DND-41 (cell line): ENCODE results near the gene AGR3.

Experiments used
- ATAC-seq: fragments of 200-7000 bp; cut with Tn5 transposase; 3 replicates; pipeline ENCODE4 v1.9.1; 2021; ENCODE audit warnings: low read depth; ENCODE audit not compliant: insufficient read depth
- DNase-seq: peaks from one replicate; pipeline ENCODE4 v3.0.0-alpha.2; 2020
- H2AFZ ChIP-seq: 2 replicates; pipeline ENCODE4 v1.6.0; 2012; ENCODE audit warnings: low read depth, low read length
- H3K27ac ChIP-seq: 2 replicates; pipeline ENCODE4 v1.5.1; 2012; ENCODE audit warnings: low read length, inconsistent platforms
- H3K27me3 ChIP-seq: fragments of 200-600 bp; sonication (generic); 2 replicates; pipeline ENCODE4 v1.6.0; 2012; ENCODE audit warnings: low read length, mild to moderate bottlenecking, inconsistent platforms; ENCODE audit not compliant: insufficient read depth, poor library complexity
- H3K36me3 ChIP-seq: 2 replicates; pipeline ENCODE4 v1.5.1; 2012; ENCODE audit warnings: low read length, inconsistent platforms; ENCODE audit not compliant: insufficient read depth
- H3K4me1 ChIP-seq: 2 replicates; pipeline ENCODE4 v1.5.1; 2012; ENCODE audit warnings: mild to moderate bottlenecking, low read length; ENCODE audit not compliant: insufficient read depth
- H3K4me2 ChIP-seq: 2 replicates; pipeline ENCODE4 v1.6.0; 2012; ENCODE audit warnings: mild to moderate bottlenecking, moderate library complexity, low read length, inconsistent platforms; ENCODE audit not compliant: insufficient read depth
- H3K4me3 ChIP-seq, 2 experiments: fragments of 200-600 bp in 1 of 2; shearing (Covaris generic) in 1 of 2; 2 replicates each; pipeline ENCODE4 v1.5.1; 2012 to 2016; ENCODE audit warnings: inconsistent platforms in 2 of 2, low read length in 2 of 2, mild to moderate bottlenecking in 2 of 2, low read depth in 1 of 2, moderate library complexity in 1 of 2
- H3K79me2 ChIP-seq: 2 replicates; pipeline ENCODE4 v1.6.0; 2012; ENCODE audit warnings: low read length, inconsistent platforms; ENCODE audit not compliant: insufficient read depth
- H3K9ac ChIP-seq: 2 replicates; pipeline ENCODE4 v1.6.0; 2012; ENCODE audit warnings: low read depth, mild to moderate bottlenecking, inconsistent platforms, low read length, moderate library complexity
- H3K9me3 ChIP-seq: 2 replicates; pipeline ENCODE4 v1.5.1; 2012; ENCODE audit warnings: low read length, moderate library complexity, mild to moderate bottlenecking, inconsistent platforms; ENCODE audit not compliant: insufficient read depth, severe bottlenecking
- H4K20me1 ChIP-seq: 2 replicates; pipeline ENCODE4 v1.6.0; 2012; ENCODE audit warnings: low read length; ENCODE audit not compliant: insufficient read depth
- CTCF ChIP-seq: IDR thresholded peaks from 2 replicates; pipeline ENCODE4 v1.5.1; 2012; ENCODE audit warnings: borderline replicate concordance, low read length, moderate library complexity, mild to moderate bottlenecking; ENCODE audit not compliant: poor library complexity, severe bottlenecking; ENCODE audit errors: extremely low read depth
- EZH2 ChIP-seq: IDR thresholded peaks from 3 replicates; pipeline ENCODE4 v1.6.1; 2012; ENCODE audit warnings: borderline replicate concordance, low read depth, mild to moderate bottlenecking, moderate library complexity, low read length, inconsistent platforms; ENCODE audit not compliant: severe bottlenecking

Gene AGR3

DNA sequence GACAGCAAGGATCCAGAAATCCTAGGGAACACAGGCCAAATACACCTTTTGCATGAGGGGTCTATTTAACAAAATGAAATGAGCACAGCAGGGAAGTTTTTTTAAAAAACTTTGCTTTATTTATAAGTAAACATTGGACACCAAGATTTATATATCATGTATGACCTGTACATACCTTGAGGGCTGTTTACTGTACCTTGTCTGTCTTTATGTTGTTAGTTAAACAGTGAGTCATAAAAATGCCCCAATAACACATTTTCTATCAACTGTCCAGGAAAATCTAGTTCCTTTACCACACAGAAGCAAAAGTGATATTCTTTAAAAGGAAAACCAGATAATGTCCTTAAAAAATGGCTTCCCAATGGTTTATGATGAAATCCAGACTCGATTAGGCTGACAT lies 45.1 kb upstream of the AGR3 start:
- ATAC-seq = no peak
- no peak for TF ChIP-seq EZH2
- TF ChIP-seq CTCF = no peak
- Histone ChIP-seq H3K4me3 (no peak overlapping the region), H3K9me3 (no peaks in the 10 kb centered on the region), H2AFZ (no peak overlapping the region), H3K27ac (no peak overlapping the region), H3K36me3 (no peaks in the 10 kb centered on the region), H4K20me1 (no peaks in the 10 kb centered on the region), H3K79me2 (no peaks in the 10 kb centered on the region), H3K4me2 (no peak overlapping the region), H3K9ac (no peak overlapping the region), H3K27me3 (no peaks in the 10 kb centered on the region), H3K4me1 (no peaks in the 10 kb centered on the region)
- no peak for DNase-seq

DNA sequence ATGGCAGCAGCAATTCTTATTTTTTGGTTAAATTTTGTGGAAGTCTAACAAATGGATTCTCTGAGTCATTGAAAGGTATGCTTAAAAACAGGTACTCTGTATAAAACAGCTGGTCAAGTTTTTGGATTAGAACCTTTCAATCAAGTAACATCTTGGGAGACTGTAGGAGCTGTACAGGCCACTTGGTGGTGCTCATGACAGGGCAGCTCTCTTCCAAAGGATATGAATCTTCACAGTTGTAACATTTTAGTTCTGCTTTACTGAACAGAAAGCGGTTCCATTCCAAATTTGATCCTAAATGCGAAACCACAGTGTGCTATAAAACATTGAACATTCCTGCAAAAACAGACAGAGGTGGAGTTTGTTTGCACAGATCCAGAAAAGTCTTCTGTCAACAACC lies 44.5 kb upstream of the AGR3 start:
- Histone ChIP-seq H3K27ac (no peak overlapping the region), H3K9ac (no peak overlapping the region), H3K9me3 (no peaks in the 10 kb centered on the region), H3K4me1 (no peaks in the 10 kb centered on the region), H3K36me3 (no peaks in the 10 kb centered on the region), H3K4me3 (no peak overlapping the region), H3K79me2 (no peaks in the 10 kb centered on the region), H4K20me1 (no peaks in the 10 kb centered on the region), H3K27me3 (no peaks in the 10 kb centered on the region), H3K4me2 (no peak overlapping the region), H2AFZ (0 out of 2 replicates have a peak overlapping the region, but pooled peaks have one; percentile 3)
- TF ChIP-seq CTCF (peak; percentile 56), EZH2 (no peak)
- DNase-seq (peak; percentile 32), ATAC-seq (peak; percentile 72)

DNA sequence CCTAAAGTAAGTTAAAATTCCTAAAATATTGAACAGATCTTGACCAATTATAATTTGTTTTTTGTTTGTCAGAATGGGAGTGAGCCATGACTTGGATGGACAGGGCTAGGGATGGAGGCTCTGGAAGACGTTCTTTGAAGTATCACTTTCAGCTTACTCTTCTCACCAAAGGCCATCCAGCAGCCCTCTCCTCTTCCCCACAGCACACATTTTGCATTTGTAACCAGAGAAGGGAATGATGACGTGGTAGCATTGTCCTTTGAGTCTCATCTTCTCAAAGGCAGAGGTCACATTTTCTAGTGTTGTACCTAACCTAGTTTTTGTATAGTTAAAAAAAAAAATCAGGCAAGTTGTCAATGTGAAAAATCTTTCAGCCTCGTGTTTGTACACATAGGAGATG lies 43.8 kb upstream of the AGR3 start:
- no peak overlapping the region for H3K9ac ChIP-seq
- no peaks in the 10 kb centered on the region for H4K20me1 ChIP-seq
- H2AFZ ChIP-seq = no peak overlapping the region
- no peak for ATAC-seq
- H3K27ac ChIP-seq = no peak overlapping the region
- no peaks in the 10 kb centered on the region for H3K9me3 ChIP-seq
- no peak overlapping the region for H3K4me3 ChIP-seq
- no peak overlapping the region for H3K4me2 ChIP-seq
- no peaks in the 10 kb centered on the region for H3K36me3 ChIP-seq
- no peaks in the 10 kb centered on the region for H3K4me1 ChIP-seq
- no peak for TF ChIP-seq EZH2
- no peak for TF ChIP-seq CTCF
- H3K79me2 ChIP-seq = no peaks in the 10 kb centered on the region
- no peaks in the 10 kb centered on the region for H3K27me3 ChIP-seq
- DNase-seq = no peak

- H2AFZ ChIP-seq = no peak overlapping the region
- H3K4me3 ChIP-seq = no peak overlapping the region
- H4K20me1 ChIP-seq = no peaks in the 10 kb centered on the region
- ATAC-seq = peak; percentile 42; the same call in 1 of the 3 replicates
- no peaks in the 10 kb centered on the region for H3K27me3 ChIP-seq
- no peak overlapping the region for H3K27ac ChIP-seq
- H3K36me3 ChIP-seq = no peaks in the 10 kb centered on the region
- no peak overlapping the region for H3K4me2 ChIP-seq
- no peak overlapping the region for H3K9ac ChIP-seq
- no peak for TF ChIP-seq CTCF
- no peak for TF ChIP-seq EZH2
- H3K79me2 ChIP-seq = no peaks in the 10 kb centered on the region
- no peaks in the 10 kb centered on the region for H3K4me1 ChIP-seq
- no peaks in the 10 kb centered on the region for H3K9me3 ChIP-seq
- no peak for DNase-seq
Measured at GRCh38 chr7:16923019-16923418, 41.2 kb upstream of the AGR3 start.
